PFSK-1 (cell line): ENCODE data around the gene ZNF680.

Experiments
- POLR2AphosphoS5 ChIP-seq: IDR thresholded peaks from 2 replicates; pipeline ENCODE4 v1.6.1; 2012; ENCODE audit warnings: low read depth, mild to moderate bottlenecking, control low read depth, low read length, moderate library complexity
- SIN3A ChIP-seq: IDR thresholded peaks from 2 replicates; pipeline ENCODE4 v1.6.1; 2012; ENCODE audit warnings: mild to moderate bottlenecking, low read length, moderate library complexity, borderline replicate concordance; ENCODE audit not compliant: insufficient read depth
- TAF1 ChIP-seq: IDR thresholded peaks from 2 replicates; pipeline ENCODE4 v1.6.1; 2012; ENCODE audit warnings: low read length, control low read depth, borderline replicate concordance; ENCODE audit not compliant: insufficient read depth
- TF ChIP-seq, protein P1 (sequence below), 2 experiments: IDR thresholded peaks; 2 replicates each; pipeline versions ENCODE4 v1.6.1 to v1.8.0; 2011 to 2012; ENCODE audit warnings: low read depth in 2 of 2, low read length in 2 of 2, control low read depth in 1 of 2, inconsistent platforms in 1 of 2, mild to moderate bottlenecking in 1 of 2, moderate library complexity in 1 of 2; ENCODE audit not compliant: insufficient read depth in 1 of 2

DNA sequence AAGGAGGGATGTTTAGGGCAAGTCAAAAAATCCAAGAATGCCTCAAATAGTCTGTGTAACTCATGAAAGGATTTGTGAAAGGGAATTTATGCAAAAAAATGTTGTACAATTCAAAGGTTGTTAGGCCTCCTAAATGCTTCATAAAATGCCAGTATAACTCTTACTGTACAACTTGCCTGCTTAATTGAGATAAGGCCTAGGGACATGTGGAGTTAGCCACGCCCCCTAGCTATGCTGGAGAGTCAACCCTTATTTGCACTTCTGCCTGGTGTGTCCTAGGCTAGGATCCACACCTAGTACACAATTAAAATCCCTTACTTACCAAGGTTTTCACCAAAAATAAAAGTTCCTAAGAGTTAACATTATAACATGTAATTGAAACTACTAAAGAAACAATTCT lies 77.2 kb downstream of the ZNF680 start:
- no peak for TF ChIP-seq POLR2AphosphoS5
- TF ChIP-seq, protein P1, sequence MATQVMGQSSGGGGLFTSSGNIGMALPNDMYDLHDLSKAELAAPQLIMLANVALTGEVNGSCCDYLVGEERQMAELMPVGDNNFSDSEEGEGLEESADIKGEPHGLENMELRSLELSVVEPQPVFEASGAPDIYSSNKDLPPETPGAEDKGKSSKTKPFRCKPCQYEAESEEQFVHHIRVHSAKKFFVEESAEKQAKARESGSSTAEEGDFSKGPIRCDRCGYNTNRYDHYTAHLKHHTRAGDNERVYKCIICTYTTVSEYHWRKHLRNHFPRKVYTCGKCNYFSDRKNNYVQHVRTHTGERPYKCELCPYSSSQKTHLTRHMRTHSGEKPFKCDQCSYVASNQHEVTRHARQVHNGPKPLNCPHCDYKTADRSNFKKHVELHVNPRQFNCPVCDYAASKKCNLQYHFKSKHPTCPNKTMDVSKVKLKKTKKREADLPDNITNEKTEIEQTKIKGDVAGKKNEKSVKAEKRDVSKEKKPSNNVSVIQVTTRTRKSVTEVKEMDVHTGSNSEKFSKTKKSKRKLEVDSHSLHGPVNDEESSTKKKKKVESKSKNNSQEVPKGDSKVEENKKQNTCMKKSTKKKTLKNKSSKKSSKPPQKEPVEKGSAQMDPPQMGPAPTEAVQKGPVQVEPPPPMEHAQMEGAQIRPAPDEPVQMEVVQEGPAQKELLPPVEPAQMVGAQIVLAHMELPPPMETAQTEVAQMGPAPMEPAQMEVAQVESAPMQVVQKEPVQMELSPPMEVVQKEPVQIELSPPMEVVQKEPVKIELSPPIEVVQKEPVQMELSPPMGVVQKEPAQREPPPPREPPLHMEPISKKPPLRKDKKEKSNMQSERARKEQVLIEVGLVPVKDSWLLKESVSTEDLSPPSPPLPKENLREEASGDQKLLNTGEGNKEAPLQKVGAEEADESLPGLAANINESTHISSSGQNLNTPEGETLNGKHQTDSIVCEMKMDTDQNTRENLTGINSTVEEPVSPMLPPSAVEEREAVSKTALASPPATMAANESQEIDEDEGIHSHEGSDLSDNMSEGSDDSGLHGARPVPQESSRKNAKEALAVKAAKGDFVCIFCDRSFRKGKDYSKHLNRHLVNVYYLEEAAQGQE (IDR thresholded peaks at IDR 0.05; ENCODE audit: insufficient read depth in 1 of 2, low read depth in 2 of 2, low read length in 2 of 2), result no peak
- TF ChIP-seq TAF1, result no peak
- no peak for TF ChIP-seq SIN3A
